ENCODE measurements around the gene SLC2A5.
"Not testable (repeated sequence)": the region's sequence is repeated elsewhere in the genome, so short reads cannot be mapped to it uniquely, and the experiment has no call there.

The SLC2A5 gene

DNA sequence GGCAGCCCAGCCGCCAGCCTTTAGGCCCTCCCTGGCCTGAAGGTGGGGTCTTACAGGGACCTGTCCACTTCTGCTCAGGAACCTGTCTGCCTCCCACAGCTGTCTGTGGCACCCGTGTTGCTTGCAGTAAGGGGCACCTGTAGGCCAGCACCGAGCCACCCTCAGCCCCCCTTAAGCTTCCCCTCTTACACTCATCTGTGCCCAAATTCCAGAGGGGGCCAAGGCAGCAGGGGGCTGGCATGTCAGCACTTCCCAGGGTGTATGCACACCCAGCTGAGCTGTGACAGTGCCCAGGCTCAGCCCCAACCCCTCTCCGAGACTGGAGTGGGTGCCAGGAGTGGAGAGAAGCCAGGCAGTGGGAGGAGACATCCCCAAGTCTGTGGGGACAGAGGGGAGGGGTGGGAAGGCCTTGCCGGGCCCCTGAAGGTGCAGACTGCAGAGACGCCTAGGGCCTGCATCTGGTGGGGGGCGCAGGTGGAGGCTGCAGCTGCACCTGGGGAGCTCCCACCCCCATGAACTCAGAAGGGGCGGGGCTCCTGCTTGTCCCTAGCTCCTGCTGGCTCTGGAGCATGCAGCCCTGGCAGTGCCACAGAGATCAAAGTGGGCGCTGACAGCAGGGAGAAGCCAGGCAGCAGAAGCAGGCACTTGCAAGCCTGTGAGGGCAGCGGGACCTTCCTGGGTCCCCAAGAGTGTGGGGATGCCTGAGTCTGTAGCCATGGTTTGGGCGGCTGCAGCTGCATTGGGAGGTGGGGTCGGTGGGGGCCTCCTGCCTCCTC lies 37.8 kb downstream of the SLC2A5 start:
- no peak for DNase-seq

DNA sequence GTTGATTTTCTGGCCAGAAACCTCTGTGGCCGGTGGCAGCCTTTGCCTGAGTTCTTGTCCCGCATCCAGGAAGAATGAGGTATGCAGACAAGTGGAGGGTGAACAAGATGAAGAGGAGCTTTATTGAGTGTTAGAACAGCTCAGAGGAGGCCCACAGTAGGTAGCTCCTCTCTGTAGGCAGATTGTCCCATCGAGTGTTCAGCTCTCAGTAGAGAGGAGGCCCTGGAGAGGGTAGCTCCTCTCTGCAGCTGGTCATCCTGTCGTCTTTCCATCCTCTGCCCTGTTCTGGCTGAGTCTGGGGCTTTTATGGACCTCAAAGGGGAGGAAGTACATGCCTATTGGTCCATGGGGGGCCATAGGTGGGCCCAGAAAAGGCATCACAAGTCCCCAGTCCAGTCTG lies 38.4 kb downstream of the SLC2A5 start:
- DNase-seq = not testable (repeated sequence)

DNA sequence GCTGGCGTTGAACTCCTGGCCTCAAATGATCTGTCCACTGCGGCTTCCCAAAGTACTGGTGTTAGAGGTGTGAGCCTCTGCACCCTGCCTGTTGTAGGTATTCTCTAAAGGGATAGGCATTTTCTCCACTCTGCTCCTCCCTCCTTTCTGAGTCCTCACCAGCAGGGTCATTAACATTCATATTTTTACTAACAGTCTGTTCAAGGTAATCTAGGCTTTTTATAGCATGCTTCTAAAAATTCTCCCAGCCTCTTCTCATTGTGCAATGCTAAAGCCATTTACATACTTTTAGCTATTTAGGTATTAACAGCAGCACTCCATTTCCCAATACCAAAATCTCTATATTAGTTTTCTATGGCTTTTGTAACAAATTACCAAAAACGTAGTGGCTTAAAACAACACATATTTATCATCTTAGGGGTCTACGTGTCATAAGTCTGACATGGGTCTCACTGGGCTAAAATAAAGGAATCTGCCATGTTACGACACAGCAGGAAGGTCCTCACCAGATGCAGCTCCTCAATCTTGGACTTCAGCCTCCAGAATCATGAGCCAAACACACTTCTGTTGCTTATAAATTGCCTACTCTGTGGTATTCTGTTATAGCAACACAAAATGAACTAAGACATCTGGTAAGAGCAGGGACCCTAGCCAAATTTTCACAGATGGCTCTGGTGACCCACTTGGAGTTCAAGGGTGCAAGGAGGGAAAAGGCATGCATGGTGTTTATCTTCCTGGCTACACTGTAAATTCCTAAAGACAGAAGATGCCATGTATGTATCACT lies 40.3 kb downstream of the SLC2A5 start:
- DNase-seq = no peak

DNA sequence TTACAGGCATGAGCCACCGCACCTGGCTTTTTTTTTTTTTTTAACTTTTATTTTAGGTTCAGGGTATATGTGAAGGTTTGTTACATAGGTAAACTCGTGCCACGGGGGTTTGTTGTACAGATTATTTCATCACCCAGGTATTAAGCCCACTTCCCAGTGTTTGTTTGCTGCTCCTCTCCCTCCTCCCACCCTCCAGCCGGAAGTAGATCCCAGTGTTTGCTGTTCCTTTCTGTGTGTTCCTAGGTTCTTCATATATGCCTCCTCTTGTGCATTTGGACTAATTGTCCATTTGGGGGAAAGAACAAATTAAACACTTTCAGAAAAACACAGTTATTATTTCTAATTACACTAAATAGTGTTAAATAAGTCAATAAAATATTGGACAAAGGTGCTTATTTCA lies 42.1 kb downstream of the SLC2A5 start:
- no peak for DNase-seq

DNA sequence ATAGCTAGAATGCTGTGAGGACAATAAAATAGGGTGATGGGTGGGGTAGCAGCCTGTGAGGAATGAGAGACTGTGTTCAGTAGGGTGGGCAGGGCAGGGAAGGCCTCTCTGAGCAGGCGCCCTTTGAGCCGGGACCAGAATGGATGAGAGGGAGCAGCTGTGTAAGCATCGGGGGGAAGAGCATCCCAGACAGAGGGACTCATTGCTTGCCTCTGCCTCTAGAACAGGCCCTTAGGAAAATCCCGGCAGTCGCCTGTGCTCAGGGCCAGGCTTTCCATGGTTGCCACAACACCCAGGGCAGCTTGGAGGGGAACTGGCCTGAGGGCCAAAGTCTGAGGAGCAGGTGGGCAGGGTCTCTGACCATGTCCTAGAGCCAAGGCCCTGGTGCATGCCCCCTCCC lies 44.0 kb downstream of the SLC2A5 start:
- DNase-seq = no peak

DNA sequence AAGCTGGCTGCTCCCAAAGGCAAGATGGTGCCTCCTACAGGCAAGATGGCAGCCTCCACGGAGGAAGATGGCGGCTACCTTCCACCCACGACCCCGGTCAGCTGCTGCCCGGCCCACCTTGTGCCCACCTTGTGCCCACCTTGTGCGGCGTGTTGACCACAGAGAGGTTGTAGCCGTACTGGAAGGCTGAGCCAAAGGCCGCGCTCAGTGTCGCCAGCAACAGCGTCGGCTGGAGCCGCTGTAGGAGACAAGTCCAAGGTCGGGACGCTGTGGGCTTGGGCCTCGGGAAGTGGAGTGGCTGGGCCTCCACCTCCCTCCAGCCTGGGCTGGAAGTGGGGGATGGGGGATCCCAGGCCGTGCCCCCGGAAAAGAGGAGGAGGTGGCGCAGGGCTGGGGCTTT lies 44.6 kb downstream of the SLC2A5 start:
- no peak for DNase-seq

DNA sequence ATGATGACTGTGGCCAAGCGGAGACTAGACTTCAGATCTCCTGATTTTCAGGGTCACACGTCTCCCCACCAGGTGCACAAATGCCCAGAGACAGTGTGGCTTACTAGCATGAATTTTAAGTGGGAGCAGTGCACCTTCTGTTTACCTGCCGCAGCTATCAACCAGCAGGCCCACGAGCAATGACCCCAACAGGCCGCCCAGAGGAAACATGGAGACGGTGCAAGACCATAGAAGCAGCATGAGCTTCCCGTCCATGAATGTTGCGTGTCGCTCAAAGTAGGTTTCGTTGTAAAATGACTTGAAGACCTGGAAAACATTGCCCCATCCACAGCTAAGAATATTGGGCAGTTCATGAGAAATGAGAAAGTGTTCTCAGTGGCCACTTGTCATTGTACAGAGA lies 46.7 kb downstream of the SLC2A5 start:
- DNase-seq = no peak

DNA sequence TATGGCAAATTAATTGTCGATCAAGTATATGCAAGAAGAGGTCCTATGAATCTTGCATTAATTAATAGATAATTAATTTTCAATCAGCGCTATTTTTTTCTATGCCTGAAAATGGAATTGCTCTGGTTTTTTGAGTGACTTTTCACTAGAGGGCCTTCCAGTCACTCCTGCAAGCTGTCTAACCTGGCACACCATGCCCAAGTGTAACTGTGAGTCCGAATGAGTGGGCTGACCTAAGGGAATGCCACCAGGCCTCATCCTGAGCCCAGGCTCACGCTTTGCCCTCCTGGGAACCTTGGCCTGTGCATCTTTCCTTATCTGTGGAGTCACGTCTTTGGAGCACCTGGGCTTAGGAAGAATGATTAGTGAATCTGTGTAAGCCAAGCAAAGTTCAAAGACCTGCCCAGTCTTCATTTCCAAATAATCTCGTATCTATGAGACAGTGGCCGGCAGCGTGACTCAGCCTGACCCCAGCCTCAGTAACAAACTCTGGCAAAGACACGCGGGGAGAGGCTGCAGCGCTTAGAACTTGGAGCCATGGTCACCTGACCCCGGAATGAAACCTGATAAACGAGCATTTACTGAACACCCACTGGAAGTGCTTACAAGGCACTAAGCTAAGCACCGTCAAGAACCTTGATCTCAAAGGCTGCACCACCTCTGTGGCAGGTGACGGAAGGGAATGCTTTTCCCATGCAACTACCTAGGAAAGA lies 47.3 kb downstream of the SLC2A5 start:
- DNase-seq = not testable (repeated sequence)

DNA sequence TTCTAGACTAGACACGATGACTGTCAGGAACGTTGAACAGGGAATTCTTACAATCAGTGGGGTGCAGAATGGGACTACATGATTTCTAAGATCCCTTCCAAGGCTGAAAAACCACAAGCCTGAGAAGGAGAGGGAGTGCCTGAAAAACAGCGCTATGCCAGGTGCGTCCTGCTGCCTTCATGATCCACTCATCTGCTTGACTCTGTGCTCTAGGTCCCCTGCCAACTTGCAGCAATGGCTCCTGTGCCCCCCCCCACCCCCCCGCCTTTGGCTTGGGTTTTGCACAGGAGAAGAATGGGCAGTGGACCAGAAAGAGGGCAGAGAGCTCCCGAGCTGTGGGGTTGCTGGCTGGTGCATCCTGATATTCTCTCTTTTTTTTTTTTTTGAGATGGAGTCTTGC lies 49.1 kb downstream of the SLC2A5 start:
- no peak for DNase-seq

DNA sequence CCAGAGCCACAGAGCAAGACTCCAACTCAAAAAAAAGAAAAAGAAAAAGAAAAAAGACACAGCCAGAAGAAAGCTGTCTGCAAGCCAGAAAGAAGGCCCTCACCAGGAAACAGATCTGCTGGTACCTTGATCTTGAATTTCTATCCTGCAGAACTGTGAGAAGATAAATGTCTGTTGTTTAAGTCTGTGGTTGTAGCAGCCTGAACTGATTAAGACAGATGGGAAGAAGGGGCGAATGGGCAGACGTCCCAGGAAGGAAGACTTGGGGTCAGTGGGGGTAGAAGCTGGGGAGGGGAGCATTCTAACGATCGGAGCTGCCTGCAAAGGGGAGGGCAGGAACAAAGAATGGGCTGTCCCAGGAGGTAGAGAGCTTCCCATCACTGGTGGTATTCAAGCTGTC lies 49.5 kb downstream of the SLC2A5 start:
- no peak for DNase-seq

DNA sequence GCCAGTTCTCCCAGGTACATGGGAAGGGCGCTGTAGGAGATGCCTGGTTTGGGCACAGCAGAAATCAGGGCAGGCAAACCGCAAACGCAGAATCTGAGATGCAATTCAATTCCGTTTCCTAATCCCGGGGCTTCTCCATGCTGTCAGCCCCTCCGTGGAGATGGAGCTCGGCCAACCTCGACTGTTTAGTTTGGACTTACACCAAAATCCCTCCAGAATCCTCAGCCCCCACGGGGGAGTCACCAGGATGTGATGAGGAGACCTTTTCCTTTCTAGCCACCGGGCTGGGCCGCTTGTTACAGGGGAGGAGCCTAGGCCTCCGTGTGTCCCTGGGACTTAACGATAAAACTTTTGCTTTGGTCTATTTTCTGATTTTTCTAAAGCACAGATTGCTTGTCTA lies 51.1 kb downstream of the SLC2A5 start:
- no peak for DNase-seq

DNA sequence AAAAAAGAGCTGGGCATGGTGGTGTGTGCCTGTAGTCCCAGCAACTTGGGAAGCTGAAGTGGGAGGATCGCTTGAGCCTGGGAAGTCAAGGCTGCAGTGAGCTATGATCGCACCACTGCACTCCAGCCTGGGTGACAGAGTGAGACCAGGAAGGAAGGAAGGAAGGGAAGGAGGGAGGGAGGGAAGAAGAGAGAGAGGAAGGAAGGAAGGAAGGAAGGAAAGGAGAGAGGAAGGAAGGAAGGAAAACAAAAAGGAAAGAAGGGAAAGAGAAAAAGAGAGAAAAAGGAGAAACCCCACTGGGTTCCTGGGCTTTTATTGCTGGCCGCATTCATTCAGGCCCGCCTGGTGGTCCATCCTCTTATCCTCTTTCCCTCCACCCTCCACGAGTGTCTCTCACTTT lies 53.0 kb downstream of the SLC2A5 start:
- DNase-seq = no peak

DNA sequence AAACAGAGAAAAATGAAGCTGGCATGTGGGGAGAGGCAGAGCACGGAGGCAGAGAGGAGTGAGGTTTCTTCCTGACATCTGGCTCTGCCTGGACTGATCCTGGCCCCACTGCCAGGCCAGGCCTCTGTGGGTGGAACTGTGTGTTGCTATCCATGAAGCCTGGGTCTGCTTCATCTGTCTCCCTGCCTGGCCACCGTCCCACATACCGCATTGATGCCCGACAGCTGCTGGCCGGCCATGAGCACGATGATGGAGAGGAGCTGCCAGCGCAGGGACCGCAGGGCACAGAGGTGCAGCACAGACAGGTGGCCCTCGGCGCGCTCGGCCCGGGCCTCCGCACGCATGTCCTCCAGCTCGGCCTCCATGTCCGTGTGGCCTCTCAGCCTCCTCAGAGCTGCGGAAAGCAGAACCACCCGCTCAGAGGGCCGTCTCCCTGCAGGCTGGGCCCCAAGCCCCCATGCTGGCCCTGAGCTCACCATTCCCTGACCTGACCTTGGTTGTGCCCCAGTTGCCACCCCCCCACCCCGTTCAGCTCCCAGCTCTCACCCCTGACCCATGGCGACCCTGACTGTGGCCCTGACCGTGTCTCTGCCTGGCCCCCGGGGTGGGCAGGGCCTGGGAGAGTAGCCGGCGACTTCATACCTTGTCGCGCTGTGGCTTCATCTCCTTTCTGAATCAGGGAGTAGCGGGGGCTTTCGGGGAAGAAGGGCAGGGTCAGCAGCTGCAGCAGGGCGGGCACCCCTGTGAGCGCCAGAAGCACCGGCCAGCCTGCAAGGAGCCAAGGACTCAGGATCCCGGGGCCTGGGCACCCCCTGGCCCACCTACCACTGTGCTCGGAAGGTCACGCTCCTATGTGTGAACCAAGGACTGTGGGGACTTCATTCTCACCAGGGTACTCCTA lies 54.7 kb downstream of the SLC2A5 start:
- no peak for DNase-seq

DNA sequence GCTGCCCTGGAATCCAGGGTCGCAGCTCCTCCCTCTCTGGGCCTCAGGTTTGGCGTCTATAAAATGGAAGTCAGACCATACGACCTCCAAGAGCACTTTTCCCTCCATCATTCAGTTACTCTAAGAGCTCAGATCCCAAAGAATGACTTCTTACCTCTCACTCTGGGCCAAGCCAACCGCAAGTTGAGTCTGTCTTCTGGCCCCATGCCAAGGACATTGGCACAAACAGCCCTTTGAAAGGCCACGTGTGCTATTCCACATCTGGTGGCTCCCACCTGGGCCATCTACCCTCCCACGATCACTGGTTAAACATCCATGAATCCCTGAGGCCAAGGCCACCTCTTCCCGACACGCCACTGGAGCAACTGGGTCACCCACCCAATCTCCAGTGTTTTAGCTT lies 55.6 kb downstream of the SLC2A5 start:
- DNase-seq = no peak

DNA sequence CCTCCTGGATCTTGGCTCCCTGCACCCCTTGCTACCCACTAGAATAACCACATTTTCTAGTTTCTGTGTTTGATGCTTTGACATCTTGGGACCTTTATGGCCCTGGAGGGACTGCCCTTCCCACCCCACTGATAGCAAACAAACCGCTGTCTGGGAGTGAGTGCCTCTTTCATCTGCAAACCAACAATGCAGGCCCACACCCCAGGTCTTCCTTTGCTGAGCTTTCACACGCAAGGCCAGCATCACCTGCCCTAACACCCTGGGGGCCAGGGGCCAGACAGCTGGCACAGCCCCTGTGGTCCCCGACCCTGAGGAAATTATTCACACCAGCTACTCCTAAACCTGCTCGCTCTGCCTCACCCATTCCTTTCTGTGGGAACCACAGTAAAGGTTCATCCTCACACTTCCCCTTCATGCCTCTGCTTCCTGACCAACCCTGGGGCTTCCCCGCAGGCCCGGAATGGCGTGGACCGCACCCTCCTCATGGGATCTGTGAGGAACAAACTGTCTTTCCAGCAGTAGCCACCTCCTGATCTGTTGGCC lies 58.6 kb downstream of the SLC2A5 start:
- DNase-seq = no peak

DNA sequence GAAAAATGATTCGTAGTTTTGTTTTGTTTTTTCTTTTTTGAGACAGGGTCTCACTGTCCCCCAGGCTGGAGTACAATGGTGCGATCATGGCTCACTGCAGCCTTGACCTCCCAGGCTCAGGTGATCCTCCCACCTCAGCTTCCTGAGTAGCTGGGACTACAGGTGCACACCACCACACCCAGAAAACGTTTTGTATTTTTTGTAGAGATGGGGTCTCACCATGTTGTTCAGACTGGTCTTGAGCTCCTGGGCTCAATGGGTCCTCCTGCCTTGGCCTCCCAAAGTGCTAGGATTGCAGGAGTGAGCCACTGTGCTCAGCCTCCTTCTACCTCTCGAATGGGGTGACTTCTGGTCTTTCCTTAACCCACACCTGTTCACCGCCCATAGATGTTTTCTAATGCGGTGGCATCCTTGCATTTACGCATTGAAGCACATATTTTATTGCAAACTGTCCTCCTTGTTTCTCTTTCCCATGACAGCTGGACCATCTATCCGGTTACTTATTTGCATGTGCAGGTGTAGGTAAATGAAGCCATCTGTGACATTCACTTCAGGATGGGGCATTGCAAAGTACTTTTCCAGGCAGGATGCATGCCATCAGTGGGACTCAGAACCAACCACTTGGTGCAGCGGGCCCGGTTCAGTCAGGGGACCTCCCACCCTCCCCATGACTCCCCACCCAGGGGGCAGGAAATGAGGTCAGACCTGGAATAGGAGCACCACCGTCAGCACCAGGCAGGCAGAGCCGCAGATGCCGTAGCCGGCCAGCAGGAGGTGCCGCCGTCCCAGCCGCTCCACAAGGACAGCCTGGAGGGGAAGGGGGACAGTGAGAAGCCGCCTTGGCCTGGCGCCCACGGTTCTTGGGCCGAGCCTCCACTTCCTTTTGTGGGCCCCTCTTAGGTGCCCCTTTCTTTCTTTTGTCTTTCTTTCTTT lies 59.7 kb downstream of the SLC2A5 start:
- DNase-seq = no peak

DNA sequence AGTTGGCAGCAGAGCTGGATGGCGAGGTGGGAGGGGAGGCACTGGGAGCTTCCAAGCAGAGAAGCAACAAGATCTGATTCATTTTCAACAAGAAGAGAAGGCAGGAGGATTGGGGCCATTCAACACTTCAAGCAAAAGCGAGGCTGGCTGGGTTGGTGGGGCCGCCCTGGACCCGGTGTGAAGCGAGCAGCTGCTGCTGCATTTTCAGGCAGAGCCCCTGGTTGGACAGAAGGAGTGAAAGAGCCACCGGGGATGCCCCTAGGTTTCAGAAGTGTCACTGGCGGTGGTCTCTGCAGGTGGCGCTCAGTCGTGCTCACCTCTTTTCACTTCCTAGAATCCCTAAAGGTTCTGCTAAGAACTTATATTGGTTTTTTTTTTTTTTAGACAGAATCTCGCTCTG lies 61.2 kb downstream of the SLC2A5 start:
- DNase-seq = no peak

DNA sequence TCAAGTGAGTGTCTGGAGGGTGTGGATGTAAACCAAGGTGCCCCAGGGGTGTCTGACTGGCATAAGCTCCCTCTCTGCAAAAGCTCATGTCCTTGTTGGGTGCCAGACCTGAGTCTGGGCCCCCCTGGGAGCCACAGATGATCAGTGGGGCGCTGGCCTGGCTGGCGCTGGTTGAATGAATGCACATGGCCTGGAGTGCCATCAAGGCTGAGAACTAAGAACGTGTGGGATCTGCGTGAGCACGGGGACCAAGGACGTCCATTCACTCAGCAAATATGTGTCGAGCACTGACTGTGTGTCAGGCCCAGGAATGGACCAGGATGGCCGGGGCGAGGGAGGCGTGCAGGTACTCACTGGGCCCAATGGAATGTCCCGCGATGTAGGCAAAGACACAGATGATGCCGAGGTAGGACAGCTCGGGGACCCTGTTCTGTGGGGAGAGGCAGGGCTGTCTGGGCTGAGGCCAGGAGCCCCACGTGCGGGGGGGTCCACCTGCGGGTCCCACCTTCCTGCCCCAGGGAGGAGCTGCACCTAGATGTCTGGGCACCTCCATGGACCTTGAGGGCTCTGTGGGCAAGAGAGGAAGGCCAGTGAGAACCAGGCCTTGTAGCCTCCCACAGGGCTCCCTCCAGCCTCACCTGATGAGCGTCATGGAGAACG lies 62.3 kb downstream of the SLC2A5 start:
- DNase-seq = no peak

DNA sequence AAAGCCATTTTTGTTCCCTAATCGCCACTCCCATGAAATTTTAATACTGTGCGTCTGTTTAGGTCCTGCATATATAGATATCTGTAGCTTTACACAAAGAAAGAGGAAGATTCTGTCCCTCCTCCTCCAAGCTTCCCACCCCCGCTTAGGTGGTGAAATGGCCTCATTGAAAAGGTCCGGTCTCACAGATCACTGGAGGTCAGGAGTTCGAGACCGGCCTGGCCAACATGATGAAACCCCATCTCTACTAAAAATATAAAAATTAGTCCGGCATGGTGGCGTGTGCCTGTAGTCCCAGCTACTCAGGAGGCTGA lies 64.1 kb downstream of the SLC2A5 start:
- DNase-seq = no peak

DNA sequence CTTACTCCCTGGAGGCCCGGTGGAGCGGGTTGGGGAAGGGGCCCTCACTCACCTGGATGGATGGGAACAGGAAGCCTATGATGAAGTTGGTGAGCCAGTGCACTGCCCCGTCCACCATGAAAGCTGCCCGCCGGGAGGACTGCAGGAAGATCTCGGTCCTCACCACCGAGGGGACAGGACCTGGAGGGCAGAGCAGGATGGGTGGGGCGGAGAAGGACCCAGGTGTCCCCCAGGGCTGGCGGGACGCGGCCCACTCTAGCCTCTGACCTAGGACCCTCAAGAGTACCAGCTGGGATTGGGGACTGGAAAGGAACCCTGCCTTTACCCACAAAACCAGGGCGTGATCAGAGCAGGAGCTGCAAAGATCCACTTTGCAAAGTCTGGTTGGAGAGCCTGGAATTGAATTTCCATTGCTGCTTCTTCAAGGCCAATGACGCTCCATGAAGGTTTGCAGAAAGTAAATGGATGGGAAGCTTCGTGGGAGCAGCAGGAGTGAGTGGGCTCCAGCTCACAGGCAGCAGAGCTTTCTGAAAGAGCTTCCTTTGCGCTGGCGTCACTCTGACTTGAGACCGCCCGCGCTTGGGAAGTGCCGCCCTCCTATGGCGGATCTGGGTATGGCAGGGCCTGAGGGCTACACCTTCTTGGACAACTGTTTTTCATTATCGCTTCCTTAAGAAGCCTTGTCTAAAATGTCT lies 64.6 kb downstream of the SLC2A5 start:
- DNase-seq = peak; percentile 74

Measured in KG1 (cell line).